Hepatocyte (in vitro differentiated cells): ENCODE measurements around the gene OXER1. TPM values are rescaled to one million over a fixed set of nuclear protein-coding genes. Genes with fewer than 3 reads are reported as not detected.
A peak's percentile ranks its signal among the peaks of the same experiment; 100 is the strongest.

Experiments
- DNase-seq: peaks from one replicate; pipeline ENCODE4 v3.0.0-alpha.2; 2016; ENCODE audit warnings: low spot score
- H2AFZ ChIP-seq: fragments of 200-600 bp; sonication (generic); 2 replicates; pipeline ENCODE4 v1.6.0; 2016; ENCODE audit warnings: antibody characterized with exemption, mild to moderate bottlenecking
- H3K27ac ChIP-seq: fragments of 200-600 bp; sonication (generic); 2 replicates; pipeline ENCODE4 v1.5.1; 2016; ENCODE audit warnings: mild to moderate bottlenecking
- H3K27me3 ChIP-seq: fragments of 200-600 bp; sonication (generic); 2 replicates; pipeline ENCODE4 v1.6.1; 2016
- H3K36me3 ChIP-seq: fragments of 200-600 bp; sonication (generic); replicated peaks from 2 replicates; pipeline ENCODE4 v1.5.1; 2016; ENCODE audit warnings: low read depth; ENCODE audit not compliant: insufficient read depth
- H3K4me1 ChIP-seq: fragments of 200-600 bp; sonication (generic); 2 replicates; pipeline ENCODE4 v1.5.1; 2016; ENCODE audit warnings: mild to moderate bottlenecking, moderate library complexity; ENCODE audit not compliant: insufficient read depth
- H3K4me2 ChIP-seq: fragments of 200-600 bp; sonication (generic); 2 replicates; pipeline ENCODE4 v1.6.0; 2016
- H3K4me3 ChIP-seq: fragments of 200-600 bp; sonication (generic); 2 replicates; pipeline ENCODE4 v1.5.1; 2016; ENCODE audit warnings: mild to moderate bottlenecking
- H3K79me2 ChIP-seq: fragments of 200-600 bp; sonication (generic); 2 replicates; pipeline ENCODE4 v1.6.0; 2017; ENCODE audit warnings: mild to moderate bottlenecking
- H3K9me2 ChIP-seq: fragments of 200-600 bp; sonication (generic); replicated peaks from 2 replicates; pipeline ENCODE4 v1.6.0; 2017; ENCODE audit warnings: mild to moderate bottlenecking; ENCODE audit not compliant: insufficient read depth
- H3K9me3 ChIP-seq: fragments of 200-600 bp; sonication (generic); 2 replicates; pipeline ENCODE4 v1.5.1; 2016; ENCODE audit warnings: low read depth, mild to moderate bottlenecking
- H4K20me1 ChIP-seq: fragments of 200-600 bp; sonication (generic); 2 replicates; pipeline ENCODE4 v1.6.0; 2016; ENCODE audit warnings: mild to moderate bottlenecking; ENCODE audit not compliant: insufficient read depth, poor library complexity, severe bottlenecking
- CTCF ChIP-seq: fragments of 200-600 bp; sonication (generic); IDR thresholded peaks from 2 replicates; pipeline ENCODE4 v1.5.1; 2016; ENCODE audit warnings: antibody characterized with exemption, mild to moderate bottlenecking; ENCODE audit not compliant: poor library complexity
- EZH2 ChIP-seq: fragments of 200-600 bp; sonication (generic); IDR thresholded peaks from 2 replicates; pipeline ENCODE4 v1.6.1; 2016; ENCODE audit warnings: antibody characterized with exemption, mild to moderate bottlenecking, borderline replicate concordance
- EZH2phosphoT487 ChIP-seq: fragments of 200-600 bp; sonication (generic); IDR thresholded peaks from one replicate; pipeline ENCODE4 v1.6.1; 2018; ENCODE audit warnings: antibody characterized with exemption, mild to moderate bottlenecking, low read depth, moderate library complexity; ENCODE audit not compliant: unreplicated experiment, severe bottlenecking
- WGBS: methylation state at CpG from one replicate; pipeline ENCODE4 v1.1.6; 2016; ENCODE audit warnings: low lambda C conversion rate; ENCODE audit errors: missing lambda C conversion rate; 5-methylcytosine and 5-hydroxymethylcytosine counted together
- polyA plus RNA-seq: library from polyadenylated mRNA; unstranded; fragments of >200 nt; fragmentation: Nextera tagmentation; extraction: Ambion mirVana; gene quantifications from 2 replicates; pipeline ENCODE4 v1.2.1, GENCODE V29; 2016
- total RNA-seq: library from RNA; depleted of rRNA; stranded (reverse); fragments of >200 nt; gene quantifications from 2 replicates; pipeline ENCODE4 v1.2.3, GENCODE V29; 2014

OXER1 gene
- total and polyA plus RNA-seq, 2 experiments from 2014 or later, result 5.1 to 9.5 TPM

DNA sequence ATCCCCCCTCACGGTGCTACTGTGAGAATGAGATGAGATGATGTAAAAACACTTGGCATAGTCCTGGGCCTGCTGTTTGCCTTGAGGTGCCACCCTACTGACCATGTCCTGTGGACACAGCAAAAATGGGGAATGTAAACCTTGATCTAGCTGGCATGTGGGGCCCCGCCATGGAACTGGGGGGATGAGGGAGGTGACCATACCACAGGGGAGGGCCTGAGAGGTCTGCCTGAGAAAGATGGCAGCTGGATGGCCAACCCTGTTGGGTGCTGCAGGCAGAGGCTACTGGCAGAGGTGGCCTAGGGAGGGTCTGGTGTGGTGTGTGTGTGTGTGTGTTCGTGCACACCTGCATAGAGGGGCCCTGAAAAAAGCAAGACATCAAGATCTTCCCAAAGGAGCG lies 27.7 kb upstream of the OXER1 start:
- Histone ChIP-seq H3K79me2 (peaks cover 41% of the 10 kb centered on the region), H2AFZ (peak overlapping the region; percentile 94), H3K9me2 (no peaks in the 10 kb centered on the region), H3K4me1 (peaks cover 48% of the 10 kb centered on the region), H3K9me3 (no peaks in the 10 kb centered on the region), H3K27ac (peak overlapping the region; percentile 100), H3K36me3 (no peaks in the 10 kb centered on the region), H3K27me3 (no peaks in the 10 kb centered on the region), H3K4me2 (peak overlapping the region; percentile 82), H3K4me3 (peak overlapping the region; percentile 47), H4K20me1 (no peaks in the 10 kb centered on the region)
- WGBS, result 83% methylated on average over 4 of the region's 4 CpGs
- DNase-seq, result no peak
- TF ChIP-seq EZH2phosphoT487 (no peak), CTCF (no peak), EZH2 (no peak)

DNA sequence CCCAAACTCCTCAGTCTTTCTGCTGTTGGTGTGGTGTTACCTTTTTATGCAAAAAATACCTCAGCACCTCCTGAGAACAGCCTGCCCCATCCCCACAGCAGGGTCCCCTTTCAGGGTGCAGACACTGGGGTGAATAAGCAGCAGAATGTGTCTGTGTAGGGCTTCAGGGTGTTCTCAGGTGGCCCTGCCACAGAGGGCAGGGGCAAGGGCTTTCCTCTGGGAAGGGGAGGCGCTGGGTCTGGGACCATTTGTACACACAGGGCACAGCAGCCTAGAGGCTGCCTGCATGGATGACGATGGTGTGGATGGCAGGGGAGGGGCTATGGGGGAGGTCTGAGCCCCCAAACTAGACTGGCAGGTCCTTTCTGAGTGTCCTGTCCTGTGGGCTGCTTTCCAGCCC lies 25.8 kb upstream of the OXER1 start:
- Histone ChIP-seq H3K4me3 (no peak overlapping the region), H3K4me1 (peaks cover 53% of the 10 kb centered on the region), H3K27ac (no peak overlapping the region), H3K79me2 (peaks cover 32% of the 10 kb centered on the region), H3K36me3 (no peaks in the 10 kb centered on the region), H3K27me3 (no peaks in the 10 kb centered on the region), H3K9me3 (no peaks in the 10 kb centered on the region), H2AFZ (no peak overlapping the region), H3K4me2 (no peak overlapping the region), H3K9me2 (no peaks in the 10 kb centered on the region), H4K20me1 (no peaks in the 10 kb centered on the region)
- DNase-seq, result no peak
- WGBS, result 95% methylated on average over 2 of the region's 2 CpGs
- TF ChIP-seq EZH2 (no peak), EZH2phosphoT487 (no peak), CTCF (no peak)

DNA sequence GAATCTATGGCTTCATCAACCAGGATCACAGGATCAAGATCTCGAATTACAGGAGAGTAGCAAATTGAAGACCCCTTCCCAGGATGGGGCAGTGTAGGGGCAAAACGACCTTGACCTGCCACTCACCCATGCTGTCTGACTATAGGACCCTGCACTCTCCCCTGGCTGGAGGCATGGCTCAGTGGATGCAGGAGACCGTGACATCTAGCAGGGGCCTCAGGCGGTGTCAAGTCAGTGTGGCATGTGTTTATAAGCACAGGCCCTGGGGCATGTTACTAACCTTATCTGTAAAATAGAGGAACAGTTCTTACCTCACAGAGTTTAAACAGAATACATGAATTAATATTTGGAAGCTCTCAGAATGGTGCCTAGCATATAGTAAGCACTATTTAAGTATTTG lies 24.9 kb upstream of the OXER1 start:
- H3K4me3 ChIP-seq, result no peak overlapping the region
- H4K20me1 ChIP-seq, result no peaks in the 10 kb centered on the region
- no peaks in the 10 kb centered on the region for H3K9me2 ChIP-seq
- no peak for TF ChIP-seq CTCF
- no peak for TF ChIP-seq EZH2
- no peak for TF ChIP-seq EZH2phosphoT487
- peaks cover 25% of the 10 kb centered on the region for H3K79me2 ChIP-seq
- H3K4me1 ChIP-seq, result peaks cover 48% of the 10 kb centered on the region
- H3K9me3 ChIP-seq, result no peaks in the 10 kb centered on the region
- no peak for DNase-seq
- 55% methylated on average over 4 of the region's 4 CpGs for WGBS
- H3K27ac ChIP-seq, result no peak overlapping the region
- no peak overlapping the region for H3K4me2 ChIP-seq
- no peaks in the 10 kb centered on the region for H3K36me3 ChIP-seq
- no peaks in the 10 kb centered on the region for H3K27me3 ChIP-seq
- H2AFZ ChIP-seq, result no peak overlapping the region

DNA sequence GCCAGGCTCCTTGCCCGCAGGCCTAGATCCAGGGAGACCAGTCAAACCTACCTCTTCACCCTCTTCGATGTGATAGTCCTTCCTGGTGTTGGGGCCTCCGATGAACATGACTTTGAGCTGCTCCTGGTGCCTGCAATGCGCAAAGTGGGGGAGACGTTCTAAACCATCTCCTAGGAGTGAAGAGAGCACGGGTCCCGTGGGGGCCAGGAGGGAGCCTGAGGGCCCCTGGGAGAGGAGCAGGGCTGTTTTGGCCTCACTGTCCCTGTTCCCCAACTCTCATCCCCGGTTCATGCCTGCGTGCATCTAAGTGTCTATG lies 24.5 kb upstream of the OXER1 start:
- no peaks in the 10 kb centered on the region for H3K36me3 ChIP-seq
- WGBS, result 86% methylated on average over 9 of the region's 9 CpGs
- no peak overlapping the region for H3K4me2 ChIP-seq
- no peak overlapping the region for H3K4me3 ChIP-seq
- peaks cover 23% of the 10 kb centered on the region for H3K79me2 ChIP-seq
- peaks cover 44% of the 10 kb centered on the region for H3K4me1 ChIP-seq
- H2AFZ ChIP-seq, result no peak overlapping the region
- TF ChIP-seq EZH2phosphoT487, result no peak
- TF ChIP-seq EZH2, result no peak
- no peak for TF ChIP-seq CTCF
- no peak for DNase-seq
- H4K20me1 ChIP-seq, result no peaks in the 10 kb centered on the region
- no peaks in the 10 kb centered on the region for H3K9me3 ChIP-seq
- no peak overlapping the region for H3K27ac ChIP-seq
- no peaks in the 10 kb centered on the region for H3K9me2 ChIP-seq
- H3K27me3 ChIP-seq, result no peaks in the 10 kb centered on the region
